NCI-H69 (cell line): ENCODE results near the gene CREB3.

ENCODE experiments used
- DNase-seq: peaks from one replicate; lab custom pipeline; 2025; lab: John Stamatoyannopoulos, UW

Gene CREB3

DNA sequence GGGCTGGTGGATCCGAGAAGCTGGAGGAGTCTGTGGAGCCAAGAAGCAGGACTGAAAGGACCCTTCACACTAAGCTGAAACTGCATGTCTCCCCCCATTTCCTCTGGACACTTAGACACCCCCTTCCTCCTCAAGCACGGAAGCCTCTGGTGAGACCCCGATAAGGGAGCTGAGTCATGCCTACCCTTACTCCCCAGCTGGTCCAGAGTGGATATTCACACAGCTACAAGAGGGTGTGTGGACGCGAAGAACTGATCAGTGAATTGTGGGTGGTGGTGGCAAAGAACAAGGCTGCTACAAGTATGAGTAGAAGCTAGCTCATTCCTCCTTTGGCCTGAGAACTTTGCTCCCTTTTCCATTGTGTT lies 4.8 kb upstream of the CREB3 start:
- DNase-seq = no peak

DNA sequence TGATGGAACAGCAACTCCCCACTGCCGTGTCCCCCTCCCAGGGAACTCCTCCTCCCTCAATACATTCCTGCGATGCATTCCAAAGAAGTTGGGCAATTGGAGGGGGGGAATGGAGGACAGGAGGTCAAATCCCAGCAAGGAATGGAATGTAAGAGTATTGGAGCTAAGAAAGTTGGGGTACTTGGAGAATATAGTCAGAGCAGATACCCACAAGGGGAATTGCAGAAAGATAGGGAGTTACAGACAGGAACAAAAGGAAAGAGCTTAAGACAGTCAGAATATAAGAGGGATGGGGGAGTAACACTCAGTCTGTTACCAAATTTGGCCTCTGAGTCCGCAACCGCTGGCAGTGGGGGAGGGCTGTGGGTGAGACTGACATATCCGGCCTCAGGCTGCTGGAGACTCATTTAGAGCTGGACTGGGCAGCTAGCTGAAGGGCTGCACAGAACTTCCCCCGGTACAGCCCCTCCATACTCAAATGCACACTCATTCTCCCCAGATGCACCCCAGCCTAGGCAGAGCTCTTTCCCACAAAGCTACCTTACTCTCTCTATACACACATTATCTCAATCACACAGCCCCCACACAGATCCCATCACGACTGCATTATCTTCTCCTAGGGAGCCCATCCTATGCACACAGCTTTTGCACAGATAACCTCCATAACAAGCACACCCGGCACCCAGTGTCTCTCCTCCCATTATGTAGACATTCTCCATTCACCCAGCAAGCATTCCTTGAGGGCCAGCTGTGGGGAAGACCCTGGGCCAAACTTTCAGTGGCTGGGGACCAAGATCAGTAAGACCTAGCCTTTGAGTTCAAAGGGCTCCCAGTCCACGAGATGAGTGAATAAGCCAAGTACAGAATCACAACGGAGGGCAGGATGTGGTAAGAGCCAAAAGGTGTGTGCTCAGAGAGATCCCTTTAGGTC lies 4.2 kb upstream of the CREB3 start:
- DNase-seq = no peak

DNA sequence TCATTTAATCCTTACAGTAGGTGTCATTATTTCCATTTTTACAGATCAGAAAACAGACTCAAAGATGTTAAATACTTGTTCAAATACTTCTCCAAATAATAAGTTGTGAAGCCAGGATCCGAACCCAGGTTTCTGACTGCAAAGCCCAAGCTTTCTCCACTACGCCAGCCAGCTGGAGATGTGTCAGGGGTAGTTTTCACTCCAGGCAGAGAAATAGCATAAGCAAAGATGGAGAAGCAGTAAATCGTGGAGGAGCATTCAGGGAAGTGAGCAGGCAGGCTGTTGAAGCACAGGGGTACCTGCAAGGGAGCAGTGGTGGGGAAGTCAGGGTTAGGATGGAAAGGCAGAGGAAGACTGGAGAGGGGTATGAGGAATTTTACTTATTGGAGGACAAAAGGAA lies 3.4 kb upstream of the CREB3 start:
- DNase-seq = no peak

DNA sequence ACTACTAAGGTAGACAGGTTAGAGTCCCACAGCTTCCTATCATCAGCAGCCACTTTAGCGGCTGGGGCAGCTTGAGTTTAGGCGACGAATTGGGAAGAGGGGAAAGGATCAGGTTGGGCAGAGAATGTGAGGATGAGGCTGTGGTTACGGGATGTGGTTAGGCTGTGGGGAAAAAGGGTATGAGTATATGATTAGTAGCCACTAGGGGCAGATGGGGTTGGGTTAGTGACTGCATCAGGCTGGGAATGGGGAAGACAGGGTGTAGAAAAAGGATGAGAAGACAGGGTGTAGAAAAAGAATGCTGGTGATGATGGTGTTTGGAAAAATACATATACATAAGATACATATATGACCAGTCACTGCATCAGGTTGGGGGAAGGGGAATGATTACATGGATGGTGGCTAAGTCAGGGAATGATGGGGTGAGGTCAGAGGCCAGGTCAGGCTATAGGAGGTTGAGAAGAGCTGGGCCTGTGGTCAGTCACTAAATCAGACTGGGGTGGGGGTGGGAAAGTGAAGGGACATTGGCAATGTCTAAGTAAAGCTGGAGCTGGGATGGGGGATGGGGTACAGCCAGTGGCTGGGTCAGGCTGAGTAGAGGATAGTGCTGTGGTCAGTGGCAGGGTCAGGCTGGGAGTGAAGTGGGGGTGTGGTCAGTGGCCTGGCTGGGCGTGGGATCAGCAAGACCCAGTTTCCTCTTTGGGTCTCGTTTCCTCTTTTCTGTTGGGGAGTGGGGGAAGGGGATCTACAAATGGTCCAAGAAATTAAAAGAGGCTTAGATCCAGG lies 2.6 kb upstream of the CREB3 start:
- DNase-seq = peak; percentile 43

- no peak for DNase-seq
These were observed 2.0 kb upstream of the CREB3 start for GRCh38 chr9:35730486-35730854.

DNA sequence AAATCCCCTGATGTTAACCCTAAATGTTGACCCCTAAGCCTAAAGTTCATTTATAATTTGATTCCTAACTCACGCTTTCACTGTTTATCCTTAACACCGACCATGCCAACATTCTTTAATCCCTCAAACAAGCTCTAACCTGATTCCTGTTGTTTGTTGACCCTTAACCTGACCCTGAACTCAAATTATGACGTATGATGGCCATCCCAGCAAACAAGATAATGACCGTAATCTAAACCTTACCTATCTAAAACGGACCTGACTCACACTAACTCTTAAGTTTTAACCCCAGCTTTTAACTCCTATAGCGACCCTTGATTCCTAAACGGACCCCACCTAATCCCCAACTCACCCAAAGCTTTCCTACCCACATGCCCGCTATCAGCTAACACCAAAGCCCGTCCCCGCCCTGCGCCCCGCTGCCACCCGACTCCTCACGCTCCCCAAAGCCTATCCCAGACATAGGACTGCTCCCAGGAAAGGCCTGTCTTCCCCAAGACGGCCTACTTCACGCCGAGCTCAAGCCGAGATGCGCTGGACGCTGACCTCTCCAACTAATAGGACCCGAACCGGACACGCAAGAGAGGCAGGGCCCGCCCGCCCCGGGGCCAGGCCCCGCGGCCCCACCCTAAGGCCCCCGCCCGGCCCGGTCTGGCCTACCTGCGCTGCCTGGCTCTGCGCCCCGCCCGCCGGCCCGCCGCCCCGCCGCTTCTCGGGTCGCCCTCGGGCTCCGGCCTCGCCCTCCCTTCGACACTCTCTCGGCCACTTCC lies 866 bp upstream of the CREB3 start:
- no peak for DNase-seq

DNA sequence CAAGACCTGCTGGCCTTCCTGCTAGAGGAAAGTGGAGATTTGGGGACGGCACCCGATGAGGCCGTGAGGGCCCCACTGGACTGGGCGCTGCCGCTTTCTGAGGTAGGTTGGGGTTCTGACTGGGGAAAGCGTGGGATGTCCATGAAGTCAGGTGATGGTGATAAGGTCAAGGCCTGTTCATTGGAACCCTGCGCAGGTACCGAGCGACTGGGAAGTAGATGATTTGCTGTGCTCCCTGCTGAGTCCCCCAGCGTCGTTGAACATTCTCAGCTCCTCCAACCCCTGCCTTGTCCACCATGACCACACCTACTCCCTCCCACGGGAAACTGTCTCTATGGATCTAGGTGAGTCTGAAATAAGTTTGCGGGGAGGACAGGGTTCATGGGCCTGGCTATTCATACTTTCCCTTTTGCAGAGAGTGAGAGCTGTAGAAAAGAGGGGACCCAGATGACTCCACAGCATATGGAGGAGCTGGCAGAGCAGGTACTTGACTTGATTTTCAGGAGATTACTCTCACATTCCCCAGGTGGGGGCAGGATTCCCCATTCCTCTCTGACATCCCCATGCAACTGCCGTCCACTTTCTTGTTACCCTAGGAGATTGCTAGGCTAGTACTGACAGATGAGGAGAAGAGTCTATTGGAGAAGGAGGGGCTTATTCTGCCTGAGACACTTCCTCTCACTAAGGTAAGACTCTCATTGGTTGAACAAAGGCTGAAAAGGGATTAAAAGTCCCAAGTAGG lies 505 bp downstream of the CREB3 start:
- peak; percentile 78 for DNase-seq

DNA sequence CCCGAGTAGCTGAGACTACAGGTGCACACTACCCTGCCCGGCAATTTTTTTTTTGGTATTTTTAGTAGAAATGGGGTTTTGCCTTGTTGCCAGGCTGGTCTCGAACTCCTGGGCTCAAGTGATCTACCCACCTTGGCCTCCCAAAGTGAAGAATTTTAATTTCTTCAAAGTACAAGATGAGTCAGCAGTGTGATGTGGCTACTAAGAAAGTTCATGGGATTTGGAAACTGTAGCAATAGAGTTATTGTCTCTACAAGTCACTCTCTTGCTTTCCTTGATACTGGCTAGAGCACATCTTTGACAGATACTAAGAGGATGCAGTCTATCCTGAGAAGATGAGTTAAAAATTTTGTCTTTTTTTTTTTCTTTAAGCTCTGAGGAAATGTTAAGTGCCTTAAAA lies 1.6 kb downstream of the CREB3 start:
- DNase-seq = no peak

- DNase-seq = peak; percentile 79
These were observed 3.8 kb downstream of the CREB3 start for GRCh38 chr9:35736201-35736633.

GRCh38 chr9:35737143-35737542 lies 4.7 kb downstream of the CREB3 start:
- no peak for DNase-seq

- DNase-seq = no peak
These were observed 5.7 kb downstream of the CREB3 start for GRCh38 chr9:35738186-35738585.

GRCh38 chr9:35738924-35739323 lies 6.5 kb downstream of the CREB3 start:
- DNase-seq = no peak

DNA sequence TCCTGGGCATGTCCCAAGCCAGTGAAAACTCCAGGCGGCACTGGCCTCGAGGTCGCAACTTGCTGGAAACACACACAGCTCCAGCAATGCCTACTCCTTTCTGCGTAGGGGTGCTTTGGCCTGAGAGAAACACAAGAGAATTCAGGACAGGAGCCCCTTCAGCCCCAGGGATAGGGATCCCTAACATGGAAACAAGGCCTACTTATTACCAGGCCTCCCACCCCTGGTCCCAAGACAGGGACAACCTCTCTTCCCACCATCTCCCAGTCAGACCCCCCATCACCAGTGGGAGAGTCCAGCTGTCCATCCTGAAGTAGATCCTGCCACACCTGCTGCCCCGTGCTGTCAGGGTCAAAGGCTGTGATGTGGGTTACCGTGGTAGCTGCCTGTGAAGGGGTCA lies 7.8 kb downstream of the CREB3 start:
- no peak for DNase-seq

GRCh38 chr9:35741740-35742139 lies 9.3 kb downstream of the CREB3 start:
- DNase-seq = no peak

DNA sequence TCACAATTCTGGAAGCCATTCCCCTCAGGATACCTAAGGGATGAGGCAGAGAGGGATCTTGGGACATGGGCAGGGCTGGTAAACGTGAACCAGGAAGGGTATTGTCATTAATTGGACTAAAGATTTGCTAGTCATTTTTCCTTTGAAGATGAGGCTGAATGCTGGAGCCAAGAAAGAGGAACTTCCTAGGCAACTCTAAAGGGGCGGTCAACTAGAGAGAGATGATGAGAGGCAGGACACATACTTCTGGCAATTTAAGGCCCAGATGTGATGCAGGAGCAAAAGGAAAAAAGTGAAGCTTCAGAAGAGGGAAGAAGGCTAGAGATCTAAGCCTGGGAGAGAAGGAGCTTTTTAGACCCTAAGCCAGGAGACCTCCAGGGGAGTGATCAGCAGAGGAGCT lies 11.0 kb downstream of the CREB3 start:
- DNase-seq = no peak

- no peak for DNase-seq
These were observed 11.5 kb downstream of the CREB3 start for GRCh38 chr9:35743880-35744518.

DNA sequence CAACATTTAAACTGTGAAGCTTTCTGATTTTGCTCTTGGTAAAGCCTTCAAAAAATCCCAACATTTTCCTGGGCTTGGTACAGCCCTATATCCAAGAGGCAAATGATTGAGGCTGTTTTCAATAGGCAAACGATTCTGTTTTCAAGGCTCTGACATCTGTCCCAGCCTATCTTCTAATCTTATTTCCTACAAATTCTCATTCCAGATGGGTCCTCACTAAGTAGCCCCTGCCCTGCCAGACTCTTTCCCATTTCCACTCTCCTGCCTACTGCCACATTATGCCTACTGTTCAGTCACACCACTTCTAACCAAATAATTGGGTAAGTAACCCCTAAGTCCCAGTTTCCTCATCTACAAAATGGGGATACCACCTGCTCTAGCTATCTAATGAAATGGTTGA lies 13.1 kb downstream of the CREB3 start:
- DNase-seq = peak; percentile 53

DNA sequence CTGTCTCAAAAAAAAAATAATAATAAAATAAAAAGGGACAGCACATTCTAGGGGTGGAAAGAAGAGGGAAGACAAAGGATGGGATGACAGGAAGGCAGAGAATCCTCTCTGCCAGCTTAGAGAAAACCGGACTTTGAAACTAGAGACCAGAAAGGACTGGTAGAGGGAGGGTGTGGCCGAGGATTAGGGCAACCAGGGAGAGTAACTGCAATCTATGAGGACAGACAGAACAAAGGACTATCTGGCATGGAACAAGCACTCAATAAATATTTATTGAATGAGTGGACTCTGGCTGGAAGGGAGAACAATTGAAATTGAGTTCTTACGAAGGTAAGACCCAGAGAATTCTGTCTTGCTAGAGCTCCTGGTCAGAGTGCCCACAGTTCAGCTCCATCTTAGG lies 14.1 kb downstream of the CREB3 start:
- DNase-seq = peak; percentile 18

DNA sequence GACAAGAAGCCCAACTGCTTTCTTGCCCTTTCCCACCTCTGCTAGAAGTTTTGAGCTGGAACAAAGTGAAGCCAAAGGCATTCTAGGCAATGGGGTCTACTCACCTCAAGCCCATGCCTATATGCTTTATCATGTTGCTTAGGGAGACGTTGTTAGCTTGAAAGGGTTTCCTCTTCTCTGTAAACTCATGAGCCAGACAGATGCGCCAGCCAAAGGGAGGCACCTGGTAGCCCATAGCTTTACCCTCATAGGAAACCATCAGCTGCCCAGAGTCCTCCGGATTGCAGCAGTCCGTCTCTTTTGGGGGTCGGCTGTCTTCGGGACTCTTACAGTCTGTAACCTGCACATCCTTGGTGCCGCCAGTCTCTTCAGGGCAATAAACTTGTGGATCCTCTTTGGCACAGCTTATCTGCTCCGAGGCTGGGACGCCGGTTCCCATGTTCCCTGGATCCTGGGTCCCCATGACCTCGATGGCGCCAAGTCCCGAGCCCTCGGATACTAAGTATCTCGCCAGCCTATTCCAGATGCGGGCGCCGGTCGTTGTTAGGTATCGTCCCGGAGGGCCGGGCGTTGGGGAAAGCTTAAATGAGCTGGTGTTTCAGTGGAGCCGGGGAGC lies 15.9 kb downstream of the CREB3 start:
- DNase-seq = peak; percentile 47

DNA sequence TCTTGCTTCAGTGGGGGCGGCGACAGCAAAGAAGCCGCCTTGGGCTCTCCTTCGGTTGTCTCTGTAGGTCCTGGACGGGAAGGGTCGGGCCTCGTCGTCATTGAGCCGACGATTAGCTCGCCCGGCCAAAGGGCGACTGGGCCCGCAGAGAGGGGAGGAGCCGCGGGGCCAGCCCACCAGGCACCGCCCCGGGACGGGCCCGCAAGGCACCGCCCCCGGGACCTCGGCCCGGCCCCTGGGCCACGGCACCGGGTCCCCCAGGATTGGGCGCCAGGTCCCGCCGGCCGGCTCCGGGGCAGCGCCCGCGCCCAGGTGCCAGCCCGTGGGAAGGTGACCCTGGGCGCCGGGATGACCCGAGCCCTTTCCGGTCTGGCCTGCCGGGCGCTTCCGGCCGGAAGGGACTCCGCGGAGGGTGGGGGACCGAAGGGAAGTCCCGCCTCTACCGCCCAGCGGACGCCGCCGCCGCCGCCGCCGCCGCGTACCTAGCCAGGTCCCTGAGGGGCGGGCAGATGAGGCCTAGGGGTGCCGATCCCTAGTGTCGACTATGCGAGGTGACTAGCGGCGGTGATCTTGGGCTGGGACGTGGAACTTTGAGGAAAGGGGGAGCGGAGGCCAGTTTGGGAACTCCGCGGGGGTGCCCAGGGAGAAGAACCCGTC lies 16.5 kb downstream of the CREB3 start, which contains the start of the genes GBA2 and RGP1:
GBA2 (minus strand) TSS at position 371 of the 657 bp plus-strand sequence. CDS start 524 bp downstream, outside the sequence.
RGP1 (plus strand) TSS at position 430 of the 657 bp plus-strand sequence. CDS start 469 bp downstream, outside the sequence.
- DNase-seq = peak; percentile 92
